ENCODE measurements around the gene SPIRE1.

- TF ChIP-seq POLR2A (IDR thresholded peaks at IDR 0.05) = no peak
- no peak for TF ChIP-seq CTCF (IDR thresholded peaks at IDR 0.05)
- no peak for TF ChIP-seq POLR2AphosphoS5 (IDR thresholded peaks at IDR 0.05; ENCODE audit: insufficient read depth in 1 of 2, low read depth in 1 of 2)
Observed at GRCh38 chr18:12442946-12443345, 215.0 kb downstream of the SPIRE1 start.
